ENCODE measurements around the gene C10orf71.

- no peak for TF ChIP-seq CTCF (IDR thresholded peaks at IDR 0.05)
- no peak for TF ChIP-seq POLR2A (IDR thresholded peaks at IDR 0.05)
Observed at GRCh38 chr10:49307921-49308320, 9.0 kb downstream of the C10orf71 start.

All from body of pancreas (tissue), 4 donors.